Panc1 (cell line): ENCODE results near the gene ST6GAL2. TPM values are rescaled to one million over a fixed set of nuclear protein-coding genes. Genes with fewer than 3 reads are reported as not detected.
A peak's percentile ranks its signal among the peaks of the same experiment; 100 is the strongest.

Experiments used
- ATAC-seq: fragments of 200-7000 bp; cut with Tn5 transposase; 2 replicates; pipeline ENCODE4 v1.9.1; 2020; ENCODE audit warnings: mild to moderate bottlenecking, moderate library complexity
- Bru-seq: library from RNA; stranded (reverse); fragments of 400-500 nt; gene quantifications from one replicate; lab custom pipeline; 2021; lab: Mats Ljungman, UMichigan
- BruChase-seq, 2 experiments: library from RNA; stranded (reverse); fragments of 400-500 nt; gene quantifications; one replicate each; lab custom pipeline; 2021; lab: Mats Ljungman, UMichigan
- BruUV-seq: library from RNA; stranded (reverse); fragments of 400-500 nt; replicated peaks from 2 replicates; lab custom pipeline; 2021; lab: Mats Ljungman, UMichigan
- CTCF ChIA-PET: fragments of 300-600 bp; sonication (Branson Sonifier 250); formaldehyde crosslinking; loops from one replicate; lab custom pipeline; 2022; ENCODE audit warnings: antibody characterized with exemption; lab: Charles Lee
- POLR2A ChIA-PET: fragments of 300-600 bp; sonication (Branson Sonifier 250); formaldehyde crosslinking; loops from one replicate; lab custom pipeline; 2022; ENCODE audit warnings: antibody characterized with exemption; lab: Charles Lee
- DNase-seq: peaks from one replicate; pipeline ENCODE4 v3.0.0-alpha.2; 2010; ENCODE audit warnings: low read depth, low spot score
- H3K27ac ChIP-seq: 2 replicates; pipeline ENCODE4 v1.5.1; 2011; ENCODE audit warnings: mild to moderate bottlenecking, low read length, inconsistent platforms
- H3K27me3 ChIP-seq: fragments of 200-500 bp; sonication (Bioruptor generic); 2 replicates; pipeline ENCODE4 v1.6.0; 2014; ENCODE audit warnings: low read length, inconsistent platforms; ENCODE audit not compliant: control insufficient read depth, insufficient read depth
- H3K36me3 ChIP-seq: fragments of 200-500 bp; sonication (Bioruptor generic); 2 replicates; pipeline ENCODE4 v1.5.1; 2014; ENCODE audit warnings: inconsistent platforms, mild to moderate bottlenecking, low read length, moderate library complexity; ENCODE audit not compliant: control insufficient read depth, insufficient read depth
- H3K4me1 ChIP-seq: 2 replicates; pipeline ENCODE4 v1.5.1; 2011; ENCODE audit warnings: inconsistent platforms, mild to moderate bottlenecking, low read length, moderate library complexity; ENCODE audit not compliant: control insufficient read depth, insufficient read depth
- H3K4me3 ChIP-seq, 2 experiments: 2 replicates each; pipeline ENCODE4 v1.5.1; 2011 to 2012; ENCODE audit warnings: low read depth in 2 of 2, low read length in 2 of 2, mild to moderate bottlenecking in 2 of 2, inconsistent platforms in 1 of 2, moderate library complexity in 1 of 2
- H3K9me3 ChIP-seq: fragments of 200-500 bp; sonication (Bioruptor generic); 2 replicates; pipeline ENCODE4 v1.5.1; 2014; ENCODE audit warnings: low read depth, mild to moderate bottlenecking, inconsistent platforms, low read length, moderate library complexity; ENCODE audit not compliant: control insufficient read depth, insufficient read depth
- POLR2AphosphoS5 ChIP-seq: IDR thresholded peaks from 2 replicates; pipeline ENCODE4 v1.6.1; 2012; ENCODE audit warnings: mild to moderate bottlenecking, low read depth, low read length, moderate library complexity
- SIN3A ChIP-seq: IDR thresholded peaks from 2 replicates; pipeline ENCODE4 v1.6.1; 2012; ENCODE audit warnings: low read depth, mild to moderate bottlenecking, low read length, moderate library complexity, borderline replicate concordance; ENCODE audit not compliant: insufficient read depth
- TCF7L2 ChIP-seq: IDR thresholded peaks from 2 replicates; pipeline ENCODE4 v1.6.1; 2011; ENCODE audit warnings: mild to moderate bottlenecking, low read depth, low read length, inconsistent platforms
- in situ Hi-C: cut with HindIII; loops from 2 replicates; pipeline ENCODE4 v1.10.0; 2016; ENCODE audit warnings: low sequenced_read_pairs, low pct_unique_long_range_greater_than_20kb
- intact Hi-C: fragments of 100-400 bp; cut with micrococcal nuclease; formaldehyde crosslinking; loops from one replicate; pipeline ENCODE4 v1.10.0; 2022; ENCODE audit not compliant: unreplicated experiment
- long read RNA-seq: library from polyadenylated mRNA; unstranded; transcript quantifications from one replicate; pipeline ENCODE4 v2.0.0, GENCODE V29; 2021; ENCODE audit not compliant: unreplicated experiment
- polyA plus RNA-seq: library from polyadenylated mRNA; unstranded; fragments of >200 nt; gene quantifications from one replicate; pipeline ENCODE4 v1.2.1, GENCODE V29; 2012; ENCODE audit warnings: missing spikeins; ENCODE audit not compliant: insufficient read length
- total RNA-seq: library from RNA; stranded (reverse); gene quantifications from one replicate; pipeline ENCODE4 v1.2.1, GENCODE V29; 2021; ENCODE audit not compliant: unreplicated experiment
- TF ChIP-seq, protein P1 (sequence below), 2 experiments: IDR thresholded peaks; 2 replicates each; pipeline ENCODE4 v1.6.1; 2011 to 2012; ENCODE audit warnings: low read depth in 2 of 2, control low read depth in 1 of 2, low read length in 1 of 2, mild to moderate bottlenecking in 1 of 2, moderate library complexity in 1 of 2; ENCODE audit not compliant: insufficient read depth in 1 of 2
- TF ChIP-seq, protein P2 (sequence below): fragments of 450-650 bp; IDR thresholded peaks from 2 replicates; pipeline ENCODE4 v1.5.1; 2017; ENCODE audit warnings: mild to moderate bottlenecking

The ST6GAL2 gene, protein sequence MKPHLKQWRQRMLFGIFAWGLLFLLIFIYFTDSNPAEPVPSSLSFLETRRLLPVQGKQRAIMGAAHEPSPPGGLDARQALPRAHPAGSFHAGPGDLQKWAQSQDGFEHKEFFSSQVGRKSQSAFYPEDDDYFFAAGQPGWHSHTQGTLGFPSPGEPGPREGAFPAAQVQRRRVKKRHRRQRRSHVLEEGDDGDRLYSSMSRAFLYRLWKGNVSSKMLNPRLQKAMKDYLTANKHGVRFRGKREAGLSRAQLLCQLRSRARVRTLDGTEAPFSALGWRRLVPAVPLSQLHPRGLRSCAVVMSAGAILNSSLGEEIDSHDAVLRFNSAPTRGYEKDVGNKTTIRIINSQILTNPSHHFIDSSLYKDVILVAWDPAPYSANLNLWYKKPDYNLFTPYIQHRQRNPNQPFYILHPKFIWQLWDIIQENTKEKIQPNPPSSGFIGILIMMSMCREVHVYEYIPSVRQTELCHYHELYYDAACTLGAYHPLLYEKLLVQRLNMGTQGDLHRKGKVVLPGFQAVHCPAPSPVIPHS
- total RNA-seq (not detected), Bru-seq, nascent RNA (not detected), BruChase-seq, experiment 1, labeled RNA remaining after a 2-hour chase (not detected), BruChase-seq, experiment 2, labeled RNA remaining after a 6-hour chase (not detected)
- not detected for polyA plus RNA-seq
- long read RNA-seq: 0 reads

DNA sequence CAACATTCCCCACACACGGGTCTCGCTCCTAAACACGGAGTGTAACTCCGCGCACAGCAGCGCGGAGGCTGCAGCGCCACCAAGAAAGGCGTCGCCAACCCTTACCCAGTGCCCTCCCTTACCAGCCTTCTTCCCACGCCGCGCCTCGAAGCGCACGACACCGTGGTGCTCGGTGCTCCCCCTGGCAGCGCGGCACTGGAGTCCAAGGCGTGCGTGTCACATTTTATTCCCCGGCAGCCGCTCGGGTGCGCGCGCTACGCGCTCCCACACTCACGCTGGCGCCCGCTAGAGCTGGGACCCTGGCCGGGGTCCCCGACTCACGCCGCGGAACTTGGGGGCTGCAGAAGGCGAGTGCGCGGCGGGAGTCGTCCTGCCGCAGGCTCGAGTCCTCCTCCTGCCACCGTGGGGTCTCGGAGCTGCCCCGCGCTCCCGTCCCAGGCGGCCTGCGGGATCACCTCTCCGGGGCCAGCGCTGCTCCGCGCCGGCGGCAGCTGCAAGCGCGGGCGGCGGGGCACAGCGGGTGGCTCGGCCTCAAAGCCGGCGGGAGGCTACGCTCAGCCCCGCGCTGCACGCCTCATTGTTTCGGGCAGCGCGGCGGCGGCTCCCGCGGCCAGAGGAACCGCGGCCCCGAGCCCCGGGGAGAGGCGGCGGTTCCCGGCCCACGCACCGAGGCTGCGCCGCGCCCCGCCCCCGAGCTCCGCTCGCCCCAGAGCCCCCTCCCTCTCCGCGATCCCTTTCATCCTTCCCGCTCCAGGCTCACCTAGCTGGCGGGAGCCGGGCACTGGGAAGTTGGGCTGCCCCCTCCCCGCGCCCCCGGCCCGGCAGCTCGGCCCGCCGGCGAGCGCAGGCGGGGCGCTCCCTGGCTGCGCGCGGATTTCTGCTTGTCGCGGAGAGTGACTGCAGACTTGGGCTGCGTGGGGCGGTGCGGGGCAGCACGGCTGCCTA lies at the start of gene ST6GAL2:
ST6GAL2 (minus strand) TSS at position 197 of the 945 bp plus-strand sequence. CDS start 42,190 bp downstream, outside the sequence.
- POLR2A ChIA-PET: no interaction called here
- intact Hi-C loops: no loop called here

DNA sequence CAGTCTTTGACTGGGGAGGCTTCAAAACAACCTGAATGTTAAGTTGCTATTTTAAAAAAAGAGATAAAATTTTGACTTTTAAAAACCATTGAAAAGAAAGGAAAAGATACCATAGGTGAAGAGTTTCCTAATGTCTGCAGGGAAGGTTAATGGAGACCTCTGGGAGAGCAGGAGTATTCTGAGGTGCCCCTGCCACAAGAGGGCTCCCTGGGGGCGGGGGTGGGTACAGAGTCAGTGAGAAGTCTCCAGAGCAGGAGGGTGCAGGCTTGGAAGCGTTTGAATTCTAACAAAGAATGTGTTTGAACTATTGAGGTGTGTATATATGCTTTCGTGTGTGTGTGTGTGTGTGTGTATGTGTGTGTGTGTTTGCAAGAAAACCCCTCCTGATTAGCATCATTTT lies 46.7 kb upstream of the ST6GAL2 start:
- no TSS peak for BruUV-seq
- ChIA-PET CTCF (no interaction called here), POLR2A (no interaction called here)

More for the DNA sequence above, at the start of gene ST6GAL2:
- H3K9me3 ChIP-seq: no peaks in the 10 kb centered on the region
- H3K27ac ChIP-seq: no peak within 1 kb of the TSS
- DNase-seq (no peak), ATAC-seq (no peak)
- CTCF ChIA-PET: no interaction called here
- TF ChIP-seq, protein P1, sequence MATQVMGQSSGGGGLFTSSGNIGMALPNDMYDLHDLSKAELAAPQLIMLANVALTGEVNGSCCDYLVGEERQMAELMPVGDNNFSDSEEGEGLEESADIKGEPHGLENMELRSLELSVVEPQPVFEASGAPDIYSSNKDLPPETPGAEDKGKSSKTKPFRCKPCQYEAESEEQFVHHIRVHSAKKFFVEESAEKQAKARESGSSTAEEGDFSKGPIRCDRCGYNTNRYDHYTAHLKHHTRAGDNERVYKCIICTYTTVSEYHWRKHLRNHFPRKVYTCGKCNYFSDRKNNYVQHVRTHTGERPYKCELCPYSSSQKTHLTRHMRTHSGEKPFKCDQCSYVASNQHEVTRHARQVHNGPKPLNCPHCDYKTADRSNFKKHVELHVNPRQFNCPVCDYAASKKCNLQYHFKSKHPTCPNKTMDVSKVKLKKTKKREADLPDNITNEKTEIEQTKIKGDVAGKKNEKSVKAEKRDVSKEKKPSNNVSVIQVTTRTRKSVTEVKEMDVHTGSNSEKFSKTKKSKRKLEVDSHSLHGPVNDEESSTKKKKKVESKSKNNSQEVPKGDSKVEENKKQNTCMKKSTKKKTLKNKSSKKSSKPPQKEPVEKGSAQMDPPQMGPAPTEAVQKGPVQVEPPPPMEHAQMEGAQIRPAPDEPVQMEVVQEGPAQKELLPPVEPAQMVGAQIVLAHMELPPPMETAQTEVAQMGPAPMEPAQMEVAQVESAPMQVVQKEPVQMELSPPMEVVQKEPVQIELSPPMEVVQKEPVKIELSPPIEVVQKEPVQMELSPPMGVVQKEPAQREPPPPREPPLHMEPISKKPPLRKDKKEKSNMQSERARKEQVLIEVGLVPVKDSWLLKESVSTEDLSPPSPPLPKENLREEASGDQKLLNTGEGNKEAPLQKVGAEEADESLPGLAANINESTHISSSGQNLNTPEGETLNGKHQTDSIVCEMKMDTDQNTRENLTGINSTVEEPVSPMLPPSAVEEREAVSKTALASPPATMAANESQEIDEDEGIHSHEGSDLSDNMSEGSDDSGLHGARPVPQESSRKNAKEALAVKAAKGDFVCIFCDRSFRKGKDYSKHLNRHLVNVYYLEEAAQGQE (IDR thresholded peaks at IDR 0.05; ENCODE audit: insufficient read depth in 1 of 2, low read depth in 2 of 2, low read length in 1 of 2): no peak
- no peak for TF ChIP-seq POLR2AphosphoS5
- no peak for TF ChIP-seq TCF7L2
- TF ChIP-seq, protein P2, sequence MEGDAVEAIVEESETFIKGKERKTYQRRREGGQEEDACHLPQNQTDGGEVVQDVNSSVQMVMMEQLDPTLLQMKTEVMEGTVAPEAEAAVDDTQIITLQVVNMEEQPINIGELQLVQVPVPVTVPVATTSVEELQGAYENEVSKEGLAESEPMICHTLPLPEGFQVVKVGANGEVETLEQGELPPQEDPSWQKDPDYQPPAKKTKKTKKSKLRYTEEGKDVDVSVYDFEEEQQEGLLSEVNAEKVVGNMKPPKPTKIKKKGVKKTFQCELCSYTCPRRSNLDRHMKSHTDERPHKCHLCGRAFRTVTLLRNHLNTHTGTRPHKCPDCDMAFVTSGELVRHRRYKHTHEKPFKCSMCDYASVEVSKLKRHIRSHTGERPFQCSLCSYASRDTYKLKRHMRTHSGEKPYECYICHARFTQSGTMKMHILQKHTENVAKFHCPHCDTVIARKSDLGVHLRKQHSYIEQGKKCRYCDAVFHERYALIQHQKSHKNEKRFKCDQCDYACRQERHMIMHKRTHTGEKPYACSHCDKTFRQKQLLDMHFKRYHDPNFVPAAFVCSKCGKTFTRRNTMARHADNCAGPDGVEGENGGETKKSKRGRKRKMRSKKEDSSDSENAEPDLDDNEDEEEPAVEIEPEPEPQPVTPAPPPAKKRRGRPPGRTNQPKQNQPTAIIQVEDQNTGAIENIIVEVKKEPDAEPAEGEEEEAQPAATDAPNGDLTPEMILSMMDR: no peak
- no peak for TF ChIP-seq SIN3A
- H3K36me3 ChIP-seq: no peaks in the 10 kb centered on the region
- peak within 1 kb of the TSS in 1 of 2 experiments; percentile 31; a peak in 1 of 4 replicates for H3K4me3 ChIP-seq
- H3K27me3 ChIP-seq: no peaks in the 10 kb centered on the region
- no TSS peak for BruUV-seq
- no peaks in the 10 kb centered on the region for H3K4me1 ChIP-seq
- in situ Hi-C loops: no loop called here

More for the DNA sequence above, 46.7 kb upstream of the ST6GAL2 start:
- no peak overlapping the region for H3K27ac ChIP-seq
- H3K27me3 ChIP-seq: no peaks in the 10 kb centered on the region
- H3K9me3 ChIP-seq: 0 out of 2 replicates have a peak, but pooled peaks cover 7% of the 10 kb centered on the region
- H3K4me1 ChIP-seq: no peaks in the 10 kb centered on the region
- intact Hi-C loops: no loop called here
- TF ChIP-seq TCF7L2 (no peak), POLR2AphosphoS5 (no peak), SIN3A (no peak)
- TF ChIP-seq, protein P2: no peak
- TF ChIP-seq, protein P1 (IDR thresholded peaks at IDR 0.05; ENCODE audit: insufficient read depth in 1 of 2, low read depth in 2 of 2, low read length in 1 of 2): no peak
- no peak overlapping the region for H3K4me3 ChIP-seq
- no peaks in the 10 kb centered on the region for H3K36me3 ChIP-seq
- DNase-seq (no peak), ATAC-seq (no peak)
- in situ Hi-C loops: no loop called here
